ENCODE results near the gene MPND. TPM values are rescaled to one million over a fixed set of nuclear protein-coding genes. Genes with fewer than 3 reads are reported as not detected.

MPND gene
- total RNA-seq, 1 experiment from 2014 or later: 37.0 TPM

DNA sequence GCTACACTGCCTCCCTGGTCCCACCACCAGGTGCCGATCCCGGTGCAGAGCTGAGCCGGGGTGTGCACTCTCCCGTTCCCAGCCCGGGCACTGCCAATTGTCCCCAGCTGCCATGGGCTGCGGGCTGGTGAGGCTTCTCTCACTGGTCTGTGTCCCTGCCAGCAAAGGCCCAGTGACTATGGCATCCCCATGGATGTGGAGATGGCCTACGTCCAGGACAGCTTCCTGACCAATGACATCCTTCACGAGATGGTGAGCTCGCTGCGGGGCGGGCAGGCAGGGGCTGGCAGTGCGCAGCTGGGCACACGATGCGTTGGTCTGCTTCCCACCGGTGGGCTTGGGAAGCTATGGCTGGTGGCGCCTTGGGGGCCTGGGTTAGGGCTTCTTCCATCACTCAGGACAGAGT lies 14.6 kb downstream of the MPND start:
- no peaks in the 10 kb centered on the region for H3K79me2 ChIP-seq (ENCODE audit: insufficient read depth, low read length)
- Mint-ChIP-seq H3K4me3 (no peak overlapping the region), H3K4me1 (peaks cover 7 to 9% of the 10 kb centered on the region in 2 experiments; a peak in 3 of 4 replicates), H3K36me3 (ENCODE audit: insufficient read depth in 1 of 3, low read depth in 3 of 3) (peaks cover 1 to 37% (median 22%) of the 10 kb centered on the region in 3 experiments; a peak in 6 of 7 replicates), H3K27me3 (ENCODE audit: low read depth) (peaks cover 4% of the 10 kb centered on the region), H3K9me3 (no peaks in the 10 kb centered on the region; a peak in 1 of 5 replicates), H3K27ac (no peak overlapping the region; a peak in 1 of 7 replicates)
- H3K4me1 ChIP-seq (ENCODE audit: insufficient read depth, low read length): no peaks in the 10 kb centered on the region; the same call in 1 of the 2 replicates
- H4K5ac ChIP-seq (ENCODE audit: insufficient read length, low read depth, low read length): no peak overlapping the region
- no peaks in the 10 kb centered on the region for H3K27me3 ChIP-seq (ENCODE audit: insufficient read depth, low read length)
- no peak overlapping the region for H2BK5ac ChIP-seq (ENCODE audit: insufficient read length, low read length)
- no peaks in the 10 kb centered on the region for H3K9me3 ChIP-seq (ENCODE audit: control insufficient read depth, low read depth, low read length)
- H3K56ac ChIP-seq (ENCODE audit: insufficient read length, low read depth, low read length): no peak overlapping the region
- H2BK12ac ChIP-seq (ENCODE audit: insufficient read length, low read depth, low read length): no peak overlapping the region
- no peaks in the 10 kb centered on the region for H4K20me1 ChIP-seq (ENCODE audit: control insufficient read depth, insufficient read depth, insufficient read length)
- no peaks in the 10 kb centered on the region for H3K79me1 ChIP-seq (ENCODE audit: insufficient read depth, low read depth, low read length, poor library complexity, severe bottlenecking)
- H4K91ac ChIP-seq (ENCODE audit: insufficient read length, low read depth, low read length): no peak overlapping the region
- H3K23ac ChIP-seq (ENCODE audit: insufficient read length, low read depth, low read length): no peak overlapping the region
- no CpG with 5 or more reads among the region's 16 CpGs for whole genome bisulfite sequencing (ENCODE audit: extremely low coverage, insufficient read length, low lambda C conversion rate)
- no peak overlapping the region for H3K4ac ChIP-seq (ENCODE audit: low read depth, low read length)
- H4K8ac ChIP-seq (replicated peaks; ENCODE audit: insufficient read length, low read depth, low read length): no peak overlapping the region
- no peak overlapping the region for H3K9ac ChIP-seq (ENCODE audit: extremely low read depth, insufficient read length, low read length)
- no peak overlapping the region for H2AK5ac ChIP-seq (ENCODE audit: insufficient read length, low read length)
- no peaks in the 10 kb centered on the region for H3K23me2 ChIP-seq (ENCODE audit: insufficient read length, low read depth, low read length, poor library complexity, severe bottlenecking)
- no peak overlapping the region for H2BK120ac ChIP-seq (ENCODE audit: low read depth, low read length, poor library complexity, severe bottlenecking)
- no peak overlapping the region for H3K14ac ChIP-seq (ENCODE audit: insufficient read depth, low read length)
- TF ChIP-seq CTCF (conservative IDR thresholded peaks at IDR 0.05): no peak
- no peak overlapping the region for H2AFZ ChIP-seq (ENCODE audit: low read length)
- no peak overlapping the region for H3T11ph ChIP-seq (ENCODE audit: low read length)
- H3K27ac ChIP-seq (ENCODE audit: insufficient read length, low read depth, low read length): no peak overlapping the region
- DNase-seq: no peak
- H3K18ac ChIP-seq (ENCODE audit: insufficient read length, low read depth, low read length): no peak overlapping the region
- H3K4me2 ChIP-seq (ENCODE audit: insufficient read depth, insufficient read length, low read length): no peak overlapping the region
- H2BK20ac ChIP-seq (ENCODE audit: low read depth, low read length, poor library complexity, severe bottlenecking): no peak overlapping the region
- no peak overlapping the region for H2BK15ac ChIP-seq (ENCODE audit: low read depth, low read length)

All from H9 (cell line).